ENCODE measurements around the gene SLCO3A1.

GRCh38 chr15:91898843-91899242 lies 45.3 kb downstream of the SLCO3A1 start:
- no peak for TF ChIP-seq POLR2A (IDR thresholded peaks at IDR 0.05)
- no peak for TF ChIP-seq CTCF (IDR thresholded peaks at IDR 0.05)
